ENCODE measurements around the gene KHDRBS2. TPM values are rescaled to one million over a fixed set of nuclear protein-coding genes. Genes with fewer than 3 reads are reported as not detected.

KHDRBS2 gene
- total RNA-seq, 2 experiments from 2014 or later, result not detected

DNA sequence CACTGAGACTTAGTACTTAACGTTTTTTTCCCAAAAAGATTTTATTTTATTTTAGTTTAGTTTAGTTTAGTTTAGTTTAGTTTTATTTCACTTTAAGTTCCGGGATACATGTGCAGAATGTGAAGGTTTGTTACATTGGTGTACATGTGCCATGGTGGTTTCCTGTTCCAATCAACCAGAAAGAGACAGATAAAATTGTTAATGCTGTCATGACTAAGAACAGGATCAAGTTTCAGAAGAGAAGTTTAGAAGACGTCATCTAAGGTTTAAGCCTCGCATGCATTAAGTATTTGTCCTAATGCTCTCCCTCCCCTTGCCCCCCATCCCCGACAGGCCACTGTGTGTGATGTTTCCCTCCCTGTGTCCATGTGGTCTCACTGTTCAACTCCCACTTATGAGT, 540.0 kb downstream of the KHDRBS2 start:
- no peaks in the 10 kb centered on the region for H3K36me3 ChIP-seq (ENCODE audit: insufficient read depth, low read length)
- Mint-ChIP-seq H3K27me3 (no peaks in the 10 kb centered on the region), H3K9me3 (peaks cover 14% of the 10 kb centered on the region), H3K36me3 (ENCODE audit: low read depth) (no peaks in the 10 kb centered on the region), H3K27ac (no peak overlapping the region), H3K4me1 (ENCODE audit: low read depth) (no peaks in the 10 kb centered on the region), H3K4me3 (no peak overlapping the region)
- CTCF ChIA-PET, result no interaction called here
- ATAC-seq (ENCODE audit: poor library complexity) (no peak), DNase-seq (no peak)
- no peaks in the 10 kb centered on the region for H3K27me3 ChIP-seq (ENCODE audit: control insufficient read depth in 1 of 2, insufficient read depth in 2 of 2, low read length in 2 of 2)
- no peak overlapping the region for H3K27ac ChIP-seq (ENCODE audit: low read depth in 1 of 2, low read length in 2 of 2)
- POLR2A ChIA-PET, result no interaction called here
- H3K9me3 ChIP-seq (ENCODE audit: control insufficient read depth in 1 of 2, insufficient read depth in 1 of 2, low read length in 2 of 2), result peaks cover 0 to 8% of the 10 kb centered on the region in 2 experiments
- H3K4me3 ChIP-seq (ENCODE audit: low read length), result no peak overlapping the region
- intact Hi-C loops (cut with DNase I, micrococcal nuclease), result no loop called here
- TF ChIP-seq, protein P1, sequence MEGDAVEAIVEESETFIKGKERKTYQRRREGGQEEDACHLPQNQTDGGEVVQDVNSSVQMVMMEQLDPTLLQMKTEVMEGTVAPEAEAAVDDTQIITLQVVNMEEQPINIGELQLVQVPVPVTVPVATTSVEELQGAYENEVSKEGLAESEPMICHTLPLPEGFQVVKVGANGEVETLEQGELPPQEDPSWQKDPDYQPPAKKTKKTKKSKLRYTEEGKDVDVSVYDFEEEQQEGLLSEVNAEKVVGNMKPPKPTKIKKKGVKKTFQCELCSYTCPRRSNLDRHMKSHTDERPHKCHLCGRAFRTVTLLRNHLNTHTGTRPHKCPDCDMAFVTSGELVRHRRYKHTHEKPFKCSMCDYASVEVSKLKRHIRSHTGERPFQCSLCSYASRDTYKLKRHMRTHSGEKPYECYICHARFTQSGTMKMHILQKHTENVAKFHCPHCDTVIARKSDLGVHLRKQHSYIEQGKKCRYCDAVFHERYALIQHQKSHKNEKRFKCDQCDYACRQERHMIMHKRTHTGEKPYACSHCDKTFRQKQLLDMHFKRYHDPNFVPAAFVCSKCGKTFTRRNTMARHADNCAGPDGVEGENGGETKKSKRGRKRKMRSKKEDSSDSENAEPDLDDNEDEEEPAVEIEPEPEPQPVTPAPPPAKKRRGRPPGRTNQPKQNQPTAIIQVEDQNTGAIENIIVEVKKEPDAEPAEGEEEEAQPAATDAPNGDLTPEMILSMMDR (IDR thresholded peaks at IDR 0.05), result no peak
- no peaks in the 10 kb centered on the region for H3K4me1 ChIP-seq (ENCODE audit: insufficient read depth, low read length)

DNA sequence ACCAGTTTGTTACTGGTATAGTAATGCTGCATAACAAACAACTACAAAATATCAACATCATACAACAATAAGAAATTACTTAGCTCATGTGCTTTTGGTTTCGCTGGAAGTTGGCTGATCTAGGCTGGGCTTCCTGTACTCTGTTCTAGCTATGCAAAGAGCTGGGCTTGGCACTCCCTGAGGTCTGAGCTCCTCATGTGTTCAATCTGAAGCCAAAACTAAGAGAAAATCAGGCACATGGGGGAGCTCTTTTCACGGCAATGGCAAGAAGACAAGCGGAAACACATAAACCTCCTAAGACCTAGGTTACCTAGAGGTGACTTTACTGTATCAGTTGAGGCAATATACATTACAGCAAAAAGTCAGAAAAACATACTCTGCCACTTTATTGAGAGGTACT, 574.2 kb downstream of the KHDRBS2 start:
- ChIA-PET CTCF (no interaction called here), POLR2A (no interaction called here)
- Histone ChIP-seq H3K27me3 (ENCODE audit: control insufficient read depth in 1 of 2, insufficient read depth in 2 of 2, low read length in 2 of 2) (no peaks in the 10 kb centered on the region), H3K4me3 (ENCODE audit: low read length) (no peak overlapping the region), H3K27ac (ENCODE audit: low read depth in 1 of 2, low read length in 2 of 2) (no peak overlapping the region), H3K36me3 (ENCODE audit: insufficient read depth, low read length) (no peaks in the 10 kb centered on the region), H3K4me1 (ENCODE audit: insufficient read depth, low read length) (no peaks in the 10 kb centered on the region), H3K9me3 (ENCODE audit: control insufficient read depth in 1 of 2, insufficient read depth in 1 of 2, low read length in 2 of 2) (no peaks in the 10 kb centered on the region)
- H3K9me3 Mint-ChIP-seq, result peaks cover 33% of the 10 kb centered on the region
- no peak for DNase-seq
- intact Hi-C loops (cut with DNase I, micrococcal nuclease), result no loop called here
- no peaks in the 10 kb centered on the region for H3K4me1 Mint-ChIP-seq (ENCODE audit: low read depth)
- no peak overlapping the region for H3K4me3 Mint-ChIP-seq
- H3K36me3 Mint-ChIP-seq (ENCODE audit: low read depth), result no peaks in the 10 kb centered on the region
- no peak for ATAC-seq (ENCODE audit: poor library complexity)
- H3K27me3 Mint-ChIP-seq, result no peaks in the 10 kb centered on the region
- TF ChIP-seq, protein P1 (IDR thresholded peaks at IDR 0.05), result no peak
- H3K27ac Mint-ChIP-seq, result no peak overlapping the region

DNA sequence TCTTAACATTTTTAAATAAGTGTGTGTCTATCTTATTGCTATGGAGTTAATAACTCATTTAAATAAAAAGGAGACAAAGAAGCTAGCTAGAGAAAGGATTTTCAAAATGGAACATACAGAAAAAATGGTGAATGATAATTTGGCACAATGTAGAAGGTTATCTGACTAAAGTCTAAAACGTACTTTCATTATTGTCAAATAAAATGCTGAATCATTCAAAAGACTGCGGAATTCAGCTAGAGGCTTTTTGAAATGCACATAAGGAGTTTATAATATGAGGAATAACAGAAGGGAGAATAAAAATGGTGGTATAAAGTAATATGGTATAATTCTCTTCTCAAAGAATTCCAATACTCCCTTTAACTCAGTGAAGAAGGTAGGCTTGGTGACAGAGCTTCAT, 597.9 kb downstream of the KHDRBS2 start:
- Mint-ChIP-seq H3K36me3 (ENCODE audit: low read depth) (no peaks in the 10 kb centered on the region), H3K4me3 (no peak overlapping the region), H3K4me1 (ENCODE audit: low read depth) (no peaks in the 10 kb centered on the region), H3K27me3 (no peaks in the 10 kb centered on the region), H3K27ac (no peak overlapping the region), H3K9me3 (peaks cover 4% of the 10 kb centered on the region)
- Histone ChIP-seq H3K4me1 (ENCODE audit: insufficient read depth, low read length) (no peaks in the 10 kb centered on the region), H3K4me3 (ENCODE audit: low read length) (no peak overlapping the region), H3K27ac (ENCODE audit: low read depth in 1 of 2, low read length in 2 of 2) (no peak overlapping the region), H3K36me3 (ENCODE audit: insufficient read depth, low read length) (no peaks in the 10 kb centered on the region), H3K27me3 (ENCODE audit: control insufficient read depth in 1 of 2, insufficient read depth in 2 of 2, low read length in 2 of 2) (no peaks in the 10 kb centered on the region), H3K9me3 (ENCODE audit: control insufficient read depth in 1 of 2, insufficient read depth in 1 of 2, low read length in 2 of 2) (peaks cover 0 to 9% of the 10 kb centered on the region in 2 experiments)
- ATAC-seq (ENCODE audit: poor library complexity) (no peak), DNase-seq (no peak)
- CTCF ChIA-PET, result no interaction called here
- intact Hi-C loops (cut with DNase I, micrococcal nuclease), result no loop called here
- TF ChIP-seq, protein P1 (IDR thresholded peaks at IDR 0.05), result no peak
- POLR2A ChIA-PET, result no interaction called here
